ENCODE data around the gene GALNT18. TPM values are rescaled to one million over a fixed set of nuclear protein-coding genes. Genes with fewer than 3 reads are reported as not detected.

The GALNT18 gene
- total RNA-seq, 2 experiments from 2014 or later = not detected

- CTCF ChIA-PET (ENCODE audit: unreplicated experiment) = no interaction called here
- BruUV-seq (replicated peaks) = no TSS peak
- TF ChIP-seq CTCF (conservative IDR thresholded peaks at IDR 0.05; ENCODE audit: low read length) (no peak), EZH2phosphoT487 (IDR thresholded peaks at IDR 0.05; ENCODE audit: borderline replicate concordance, low read depth, low read length) (no peak)
Measured at GRCh38 chr11:11463405-11463804, 158.4 kb downstream of the GALNT18 start.

GRCh38 chr11:11461473-11461872 lies 160.3 kb downstream of the GALNT18 start:
- H3K79me2 ChIP-seq (ENCODE audit: insufficient read depth, low read depth, low read length) = no peaks in the 10 kb centered on the region
- H3K36me3 ChIP-seq (ENCODE audit: insufficient read depth, low read length) = no peaks in the 10 kb centered on the region
- no peaks in the 10 kb centered on the region for H4K20me1 ChIP-seq (ENCODE audit: insufficient read depth, low read length)
- BruUV-seq (replicated peaks) = no TSS peak
- no peak overlapping the region for H2AFZ ChIP-seq (ENCODE audit: low read length)
- H3K4me2 ChIP-seq (ENCODE audit: low read length) = no peak overlapping the region
- ChIA-PET POLR2A (no interaction called here), CTCF (ENCODE audit: unreplicated experiment) (no interaction called here)
- no peak overlapping the region for H3K4me3 ChIP-seq (ENCODE audit: low read depth, low read length, poor library complexity, severe bottlenecking)
- intact Hi-C loops (cut with micrococcal nuclease; ENCODE audit: unreplicated experiment) = no loop called here
- H3K27ac ChIP-seq (ENCODE audit: low read depth, low read length, poor library complexity, severe bottlenecking) = no peak overlapping the region
- no peaks in the 10 kb centered on the region for H3K9me3 ChIP-seq (ENCODE audit: low read length)
- DNase-seq (ENCODE audit: low spot score) = no peak
- no peaks in the 10 kb centered on the region for H3K4me1 ChIP-seq (ENCODE audit: insufficient read depth, low read length, poor library complexity, severe bottlenecking)
- TF ChIP-seq EZH2phosphoT487 (IDR thresholded peaks at IDR 0.05; ENCODE audit: borderline replicate concordance, low read depth, low read length) (no peak), CTCF (conservative IDR thresholded peaks at IDR 0.05; ENCODE audit: low read length) (no peak)
- H3K9me2 ChIP-seq (ENCODE audit: insufficient read depth, low read length) = no peaks in the 10 kb centered on the region

More at GRCh38 chr11:11463405-11463804, 158.4 kb downstream of the GALNT18 start:
- Histone ChIP-seq H3K9me2 (ENCODE audit: insufficient read depth, low read length) (no peaks in the 10 kb centered on the region), H4K20me1 (ENCODE audit: insufficient read depth, low read length) (no peaks in the 10 kb centered on the region), H3K4me2 (ENCODE audit: low read length) (no peak overlapping the region), H2AFZ (ENCODE audit: low read length) (no peak overlapping the region), H3K36me3 (ENCODE audit: insufficient read depth, low read length) (no peaks in the 10 kb centered on the region), H3K4me1 (ENCODE audit: insufficient read depth, low read length, poor library complexity, severe bottlenecking) (no peaks in the 10 kb centered on the region), H3K4me3 (ENCODE audit: low read depth, low read length, poor library complexity, severe bottlenecking) (no peak overlapping the region), H3K9me3 (ENCODE audit: low read length) (no peaks in the 10 kb centered on the region), H3K27ac (ENCODE audit: low read depth, low read length, poor library complexity, severe bottlenecking) (no peak overlapping the region), H3K79me2 (ENCODE audit: insufficient read depth, low read depth, low read length) (no peaks in the 10 kb centered on the region)
- intact Hi-C loops (cut with micrococcal nuclease; ENCODE audit: unreplicated experiment) = no loop called here
- no peak for DNase-seq (ENCODE audit: low spot score)
- POLR2A ChIA-PET = no interaction called here

GRCh38 chr11:11459578-11459977 lies 162.2 kb downstream of the GALNT18 start:
- ChIA-PET CTCF (ENCODE audit: unreplicated experiment) (no interaction called here), POLR2A (interaction anchor here (0.6 kb wide), 1 partner anchor 127 kb away, joined by 3 read pairs; no protein-coding TSS in a partner anchor)
- H3K9me2 ChIP-seq (ENCODE audit: insufficient read depth, low read length) = no peaks in the 10 kb centered on the region
- H2AFZ ChIP-seq (ENCODE audit: low read length) = no peak overlapping the region
- no peaks in the 10 kb centered on the region for H3K9me3 ChIP-seq (ENCODE audit: low read length)
- intact Hi-C loops (cut with micrococcal nuclease; ENCODE audit: unreplicated experiment) = no loop called here
- H3K79me2 ChIP-seq (ENCODE audit: insufficient read depth, low read depth, low read length) = no peaks in the 10 kb centered on the region
- H3K36me3 ChIP-seq (ENCODE audit: insufficient read depth, low read length) = no peaks in the 10 kb centered on the region
- no peak for DNase-seq (ENCODE audit: low spot score)
- H3K27ac ChIP-seq (ENCODE audit: low read depth, low read length, poor library complexity, severe bottlenecking) = no peak overlapping the region
- H3K4me3 ChIP-seq (ENCODE audit: low read depth, low read length, poor library complexity, severe bottlenecking) = no peak overlapping the region
- TF ChIP-seq CTCF (conservative IDR thresholded peaks at IDR 0.05; ENCODE audit: low read length) (no peak), EZH2phosphoT487 (IDR thresholded peaks at IDR 0.05; ENCODE audit: borderline replicate concordance, low read depth, low read length) (no peak)
- no peaks in the 10 kb centered on the region for H3K4me1 ChIP-seq (ENCODE audit: insufficient read depth, low read length, poor library complexity, severe bottlenecking)
- H4K20me1 ChIP-seq (ENCODE audit: insufficient read depth, low read length) = no peaks in the 10 kb centered on the region
- no peak overlapping the region for H3K4me2 ChIP-seq (ENCODE audit: low read length)
- BruUV-seq (replicated peaks) = no TSS peak

All from OCI-LY7 (cell line).